ENCODE results near the gene FUBP3.

The FUBP3 gene

DNA sequence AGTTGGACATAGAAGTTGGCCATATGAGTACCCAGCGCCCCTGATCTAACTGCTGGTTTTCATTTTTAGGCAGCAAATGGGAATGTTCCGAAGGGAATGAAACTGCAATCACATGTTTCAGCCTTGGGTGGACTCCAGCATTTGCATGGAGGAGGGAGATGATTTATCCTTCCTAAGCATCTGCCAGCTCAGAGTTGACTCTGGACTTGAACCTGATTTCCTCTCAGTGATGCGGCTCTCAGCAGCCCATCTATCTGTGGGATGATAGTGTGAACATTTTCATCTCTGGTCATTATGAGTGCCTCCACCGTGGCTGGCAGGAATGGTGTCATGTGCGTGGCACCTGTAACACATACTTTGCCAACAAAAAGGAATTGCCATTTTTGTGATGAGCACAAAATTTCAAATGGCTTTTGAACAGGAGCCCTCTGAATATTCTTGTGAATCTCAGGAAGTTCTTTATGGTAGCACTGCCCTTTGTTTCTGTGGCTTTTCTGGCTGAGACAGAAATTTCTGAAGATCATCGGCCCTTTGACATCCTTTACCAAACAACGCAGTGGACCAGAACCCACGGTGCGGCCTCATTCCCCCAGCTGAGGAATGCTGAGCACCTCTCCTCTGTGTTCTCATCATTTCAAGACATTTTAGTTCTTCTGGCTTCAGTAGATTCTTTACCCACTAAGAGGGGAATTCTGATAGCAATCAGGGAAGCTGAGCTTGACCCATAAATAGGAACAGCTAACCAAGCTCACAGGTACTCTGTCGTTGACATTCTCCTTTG lies 28.5 kb downstream of the FUBP3 start:
- no peak for DNase-seq (ENCODE audit: low read depth in 2 of 2)

DNA sequence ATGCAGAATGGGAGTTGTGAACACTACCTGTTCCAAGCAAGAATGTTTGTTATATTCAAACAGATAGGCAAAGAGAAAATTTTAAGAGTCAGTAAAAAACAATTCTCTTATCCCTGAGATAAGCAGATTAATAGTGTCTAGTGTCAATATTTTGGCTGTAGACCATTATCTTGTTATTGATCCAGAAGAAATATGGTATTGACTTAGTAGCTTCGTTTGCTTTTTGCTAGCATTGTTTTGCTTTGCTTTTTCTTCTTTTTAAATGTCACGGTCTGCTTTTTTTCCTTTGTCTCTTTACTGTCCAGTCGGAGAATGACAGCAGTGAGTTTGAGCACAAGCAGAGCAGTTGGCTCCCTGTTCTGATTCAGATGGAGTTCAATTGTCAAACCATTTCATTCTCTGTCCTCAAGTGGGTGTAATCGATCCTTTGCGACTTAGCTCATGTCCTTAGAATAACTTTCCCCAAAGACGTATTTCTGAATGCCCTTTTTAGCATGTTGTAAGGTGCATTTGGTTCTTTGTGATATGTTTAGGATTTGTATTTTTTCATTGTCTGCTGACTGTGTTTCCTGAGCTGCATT lies 29.3 kb downstream of the FUBP3 start:
- no peak for DNase-seq (ENCODE audit: low read depth in 2 of 2)

DNA sequence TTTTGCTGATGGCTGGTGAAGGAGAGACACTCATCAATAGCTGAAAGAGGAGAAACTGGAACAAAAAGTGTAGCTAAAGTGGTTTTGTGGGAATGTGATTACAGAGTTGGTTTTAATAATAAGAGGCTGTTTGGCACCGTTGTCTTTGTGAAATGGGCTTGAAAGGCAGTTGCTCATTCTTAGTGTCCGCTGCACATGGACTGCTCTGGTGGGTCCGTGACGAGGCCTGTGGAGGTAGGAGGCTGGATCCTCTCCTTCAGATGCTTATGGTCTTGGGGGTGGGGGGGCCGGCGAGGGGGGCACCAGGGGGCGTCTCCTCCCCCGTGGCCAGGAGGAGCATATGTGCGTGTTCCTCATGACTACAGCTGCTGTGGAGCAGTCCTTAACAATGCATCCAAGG lies 29.8 kb downstream of the FUBP3 start:
- DNase-seq (ENCODE audit: low read depth in 2 of 2), result no peak

DNA sequence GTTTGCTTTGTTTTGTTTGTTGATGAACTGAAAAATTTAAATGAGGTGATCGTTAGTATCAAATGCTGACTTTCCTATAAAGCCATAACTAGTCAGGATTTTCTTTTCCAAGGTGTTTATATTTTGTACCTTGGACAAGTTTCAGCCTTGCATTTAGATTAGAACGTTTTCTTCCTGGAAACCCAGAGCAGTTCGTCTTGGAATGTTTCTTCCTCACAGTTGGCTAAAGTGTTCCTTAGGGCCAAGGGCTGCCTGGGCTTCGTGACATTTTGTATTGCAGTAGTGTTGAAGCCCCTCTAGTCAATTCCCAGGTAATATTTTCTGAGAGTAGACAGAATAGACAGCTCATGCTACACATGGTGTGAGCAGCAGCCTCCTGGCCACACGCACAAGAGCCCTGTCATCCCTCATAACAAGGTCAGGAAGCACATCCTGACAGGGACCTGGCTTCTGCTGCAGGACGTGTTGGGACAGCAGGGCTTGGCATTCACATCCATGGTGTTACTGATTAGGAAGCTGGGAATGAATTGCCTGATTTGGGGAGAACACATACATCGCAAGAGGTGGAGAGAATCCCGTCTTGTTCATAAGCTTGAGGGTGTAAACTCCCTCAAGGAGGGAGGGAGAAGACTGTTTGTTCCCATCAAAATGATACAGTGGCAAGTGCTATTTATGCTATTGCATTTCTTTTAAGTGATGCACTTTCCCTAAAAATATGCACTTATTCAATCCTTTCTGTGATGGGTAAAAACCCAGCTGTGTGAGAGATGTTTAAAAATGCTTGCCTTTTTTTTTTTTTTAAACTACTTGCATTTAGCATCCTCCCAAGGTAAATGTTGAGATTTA lies 31.7 kb downstream of the FUBP3 start:
- DNase-seq (ENCODE audit: low read depth in 2 of 2), result no peak

DNA sequence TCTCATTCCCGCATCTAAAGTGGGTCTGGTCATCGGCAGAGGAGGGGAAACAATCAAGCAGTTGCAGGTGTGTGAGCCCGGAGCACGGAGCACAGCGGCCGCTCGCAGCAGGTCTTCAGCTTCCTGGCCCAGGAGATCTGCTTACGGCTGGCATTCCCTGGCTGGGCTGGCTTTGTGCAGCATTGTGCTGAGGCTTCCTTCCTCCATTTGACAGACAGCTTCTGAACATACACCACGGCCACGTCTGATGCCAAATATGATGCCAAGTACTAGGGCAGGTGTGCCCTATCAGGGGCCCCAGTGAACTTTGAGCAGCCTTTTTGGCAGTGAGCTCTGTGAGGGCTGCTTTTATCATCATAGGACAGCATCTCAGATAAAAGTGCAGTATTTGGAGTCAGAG lies 37.1 kb downstream of the FUBP3 start:
- DNase-seq (ENCODE audit: low read depth in 2 of 2), result no peak

DNA sequence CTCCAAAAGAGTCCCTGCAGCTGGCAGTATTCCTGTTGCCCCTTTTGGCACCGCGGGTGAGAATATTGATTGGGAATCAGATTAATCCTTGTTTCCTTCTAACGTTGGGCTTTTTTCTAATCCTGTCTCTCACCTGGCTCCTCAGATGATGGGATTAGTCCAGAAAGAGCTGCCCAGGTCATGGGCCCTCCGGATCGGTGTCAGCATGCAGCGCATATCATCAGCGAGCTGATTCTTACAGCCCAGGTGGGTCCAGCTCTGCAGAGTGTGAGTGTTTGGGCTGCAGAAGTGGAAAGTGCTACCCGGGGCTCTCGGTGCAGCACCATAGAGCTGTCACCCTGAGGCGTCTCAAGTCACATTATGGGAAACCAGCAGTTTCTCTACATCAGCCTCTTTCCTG lies 44.1 kb downstream of the FUBP3 start:
- DNase-seq (ENCODE audit: low read depth in 2 of 2), result no peak

DNA sequence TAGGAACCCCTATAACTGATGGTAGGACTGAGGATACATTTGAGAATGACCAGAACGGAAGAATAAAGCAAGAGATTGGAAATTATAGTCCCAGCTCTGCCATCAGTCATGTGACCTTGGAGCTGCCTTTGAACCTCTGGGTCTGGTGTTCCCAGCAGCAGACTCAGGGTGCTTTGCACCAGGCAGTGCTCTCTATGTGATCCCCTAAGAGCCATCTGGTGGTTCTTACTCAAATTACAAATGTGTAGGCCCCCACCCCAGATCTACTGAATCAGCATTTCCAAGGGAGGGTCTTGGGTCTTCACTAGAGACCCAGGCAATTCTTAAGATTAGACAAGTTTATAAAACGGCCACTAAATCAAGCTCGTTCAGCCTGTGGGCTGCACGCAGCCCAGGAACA lies 44.8 kb downstream of the FUBP3 start:
- no peak for DNase-seq (ENCODE audit: low read depth in 2 of 2)

DNA sequence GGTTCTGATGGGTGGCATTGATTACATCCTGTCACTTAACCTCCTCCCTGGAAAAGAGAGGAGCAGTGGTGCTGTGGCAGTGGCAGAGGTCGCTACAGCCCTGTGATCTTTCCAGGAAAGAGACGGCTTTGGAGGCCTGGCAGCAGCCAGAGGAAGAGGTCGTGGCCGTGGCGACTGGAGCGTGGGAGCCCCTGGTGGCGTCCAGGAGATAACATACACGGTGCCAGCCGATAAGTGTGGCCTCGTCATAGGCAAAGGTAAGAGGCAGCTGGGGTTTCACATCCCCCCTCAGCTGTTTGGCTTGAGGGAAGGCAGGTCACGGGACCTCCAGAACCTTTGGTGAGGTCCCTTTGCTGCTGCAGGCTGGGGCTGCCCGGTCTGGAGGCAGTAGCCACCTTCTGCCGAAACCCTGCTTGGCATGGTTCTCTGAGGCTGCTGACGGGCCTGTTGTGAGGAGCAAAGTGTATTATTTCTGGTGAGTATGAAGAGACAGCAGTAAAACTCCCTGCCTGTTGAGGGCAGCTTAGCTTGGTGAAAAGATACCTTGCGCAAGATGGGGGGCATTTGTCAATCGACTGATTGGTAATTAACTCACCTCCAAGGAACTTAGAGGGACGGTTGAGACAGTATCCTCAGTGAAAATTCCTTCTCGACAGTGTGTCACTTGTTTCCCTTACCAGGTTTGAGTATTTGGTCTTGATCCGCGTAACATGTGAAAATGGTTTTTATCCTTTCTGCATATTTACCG lies 47.0 kb downstream of the FUBP3 start:
- no peak for DNase-seq (ENCODE audit: low read depth in 2 of 2)

DNA sequence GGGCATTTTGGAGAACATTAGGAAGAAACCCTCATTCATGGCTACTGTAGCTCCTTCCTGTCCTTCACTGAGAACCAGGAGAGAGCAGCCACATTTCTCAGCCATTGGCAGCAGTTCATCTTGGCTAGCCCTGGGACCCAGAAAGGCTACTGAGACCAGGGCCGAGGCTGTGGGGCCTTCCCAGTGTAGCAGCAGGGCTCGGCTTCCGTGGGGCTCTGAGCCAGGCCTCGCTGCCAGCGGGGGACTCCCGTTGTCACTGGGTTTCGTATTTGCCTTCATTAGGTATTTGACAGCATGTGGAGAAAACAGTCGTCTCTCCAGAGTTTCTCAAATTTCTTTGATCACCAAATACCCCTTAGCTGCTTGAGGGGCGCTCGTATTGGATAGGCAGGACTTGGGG lies 47.7 kb downstream of the FUBP3 start:
- no peak for DNase-seq (ENCODE audit: low read depth in 2 of 2)

DNA sequence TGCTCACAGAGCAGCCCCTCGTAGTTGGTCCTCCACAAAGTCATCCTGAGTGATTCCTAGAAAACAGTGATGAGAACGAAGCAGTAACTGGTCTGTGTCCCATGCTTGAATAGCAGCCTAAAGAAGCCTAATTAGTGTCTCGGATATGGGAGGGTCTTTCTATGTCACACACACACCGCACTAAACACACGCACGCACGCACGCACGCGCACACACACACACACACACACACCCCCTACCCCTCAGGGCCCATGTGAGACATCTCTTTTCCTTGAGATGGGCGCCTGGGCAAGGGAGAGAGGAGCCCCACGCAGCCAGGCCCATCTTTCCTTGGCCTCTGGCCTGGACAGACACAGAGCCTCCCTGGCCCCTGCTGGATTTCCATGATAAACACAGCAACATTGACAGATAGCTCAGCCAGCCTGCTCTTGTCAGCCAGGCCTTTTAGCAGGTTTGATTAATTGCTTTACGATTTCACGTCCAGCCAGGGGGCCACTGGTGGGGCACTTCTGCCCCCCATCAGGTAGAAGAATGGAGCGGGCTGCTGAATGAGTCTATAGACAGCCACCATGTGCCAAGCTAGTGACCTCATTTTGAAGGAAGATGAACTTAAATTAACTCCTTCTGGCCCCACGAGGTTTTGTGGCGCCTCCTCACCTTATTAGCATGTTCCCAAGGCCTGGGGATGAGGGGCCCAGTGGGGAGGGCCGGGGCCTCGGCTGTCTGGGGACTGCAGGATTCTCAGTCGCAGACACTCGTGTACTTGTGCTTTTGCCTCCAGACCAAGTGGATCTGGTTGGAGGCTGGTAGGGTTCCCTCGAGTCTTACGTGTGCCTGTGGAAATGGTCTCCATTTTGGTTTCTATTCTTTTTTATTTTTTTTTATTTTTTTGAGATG lies 48.8 kb downstream of the FUBP3 start:
- no peak for DNase-seq (ENCODE audit: low read depth in 2 of 2)

DNA sequence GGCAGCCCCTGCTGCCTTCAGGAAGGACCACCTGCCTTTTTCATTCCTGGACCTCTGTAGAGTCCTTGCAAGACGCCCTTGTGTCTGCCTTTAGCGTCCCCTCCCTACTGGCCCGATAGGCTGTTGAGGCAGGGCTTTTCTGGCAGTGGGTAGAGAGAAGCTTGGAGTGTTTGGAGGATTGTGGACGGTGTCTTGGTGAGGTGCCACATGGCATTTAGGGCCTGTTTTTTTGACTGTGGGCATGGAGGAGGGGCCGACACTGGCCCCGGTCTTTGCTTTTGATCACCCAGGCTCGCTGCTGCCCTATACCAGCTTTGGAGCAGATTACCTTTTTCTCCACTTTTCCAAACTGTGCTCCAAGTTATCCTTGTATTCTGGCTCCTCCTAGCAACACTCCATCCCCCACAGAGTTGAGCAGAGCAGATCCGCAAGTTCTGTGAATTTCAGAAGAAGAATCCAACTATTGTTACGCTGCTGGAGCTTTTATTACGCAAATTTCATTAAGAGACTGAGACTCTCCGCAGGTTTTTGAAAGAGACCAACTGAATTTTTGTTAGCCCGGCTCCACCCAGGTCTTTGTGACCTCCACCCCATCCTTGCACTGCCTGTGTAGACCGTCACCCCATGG lies 50.2 kb downstream of the FUBP3 start:
- no peak for DNase-seq (ENCODE audit: low read depth in 2 of 2)

DNA sequence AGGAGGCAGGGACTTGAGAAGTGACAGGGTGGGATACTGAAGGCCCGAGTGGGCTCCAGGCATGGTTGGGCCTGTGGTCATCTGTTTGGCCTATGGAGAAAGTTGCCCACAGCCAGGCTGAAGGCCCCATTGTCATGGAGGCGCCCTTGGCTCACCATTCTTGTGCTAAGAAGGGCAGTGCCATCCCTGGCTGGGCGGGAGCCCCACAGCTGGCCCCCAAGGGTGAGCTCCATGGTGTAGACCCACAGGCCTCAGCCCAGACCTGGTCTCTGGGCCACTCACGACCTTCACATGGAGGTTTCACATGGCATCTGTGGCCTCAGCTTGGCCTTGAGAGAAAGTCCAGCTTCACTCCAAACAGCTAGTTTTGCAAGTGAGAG lies 50.7 kb downstream of the FUBP3 start:
- no peak for DNase-seq (ENCODE audit: low read depth in 2 of 2)

DNA sequence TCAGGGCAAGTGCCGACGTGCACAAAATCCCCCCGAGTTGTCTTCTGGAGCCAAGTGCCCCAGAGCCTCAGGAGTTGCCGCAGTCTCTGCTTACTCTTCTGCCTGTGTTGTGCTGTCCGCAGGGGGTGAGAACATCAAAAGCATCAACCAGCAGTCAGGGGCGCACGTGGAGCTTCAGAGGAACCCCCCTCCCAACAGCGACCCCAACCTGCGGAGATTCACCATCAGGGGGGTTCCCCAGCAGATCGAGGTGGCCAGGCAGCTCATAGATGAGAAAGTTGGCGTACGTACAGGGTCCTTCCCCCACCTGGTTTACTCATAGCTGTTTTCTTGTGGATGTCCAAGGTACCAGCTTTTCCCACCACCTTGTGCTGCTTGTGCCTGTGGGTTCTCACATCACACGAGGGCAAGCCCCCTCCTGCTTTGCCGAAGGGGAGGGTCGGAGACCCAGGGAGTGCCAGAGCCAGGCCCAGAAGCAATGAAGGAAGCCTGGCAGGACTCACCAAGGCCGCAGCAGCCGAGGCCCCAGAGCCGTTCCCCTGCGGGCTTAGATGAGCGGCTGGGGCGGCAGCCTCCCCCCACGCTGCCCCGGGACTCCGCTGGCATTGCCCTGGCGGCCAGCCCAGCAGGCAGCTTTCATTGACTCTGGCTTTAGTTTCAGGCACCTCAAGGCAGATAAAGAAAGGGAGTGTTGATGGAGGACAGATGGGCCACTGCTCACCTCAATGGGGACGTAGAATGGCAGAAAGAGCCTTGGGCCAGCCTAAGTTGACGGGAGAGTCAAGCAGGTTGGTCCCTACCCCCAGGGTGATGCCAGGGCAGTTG lies 51.3 kb downstream of the FUBP3 start:
- no peak for DNase-seq (ENCODE audit: low read depth in 2 of 2)

DNA sequence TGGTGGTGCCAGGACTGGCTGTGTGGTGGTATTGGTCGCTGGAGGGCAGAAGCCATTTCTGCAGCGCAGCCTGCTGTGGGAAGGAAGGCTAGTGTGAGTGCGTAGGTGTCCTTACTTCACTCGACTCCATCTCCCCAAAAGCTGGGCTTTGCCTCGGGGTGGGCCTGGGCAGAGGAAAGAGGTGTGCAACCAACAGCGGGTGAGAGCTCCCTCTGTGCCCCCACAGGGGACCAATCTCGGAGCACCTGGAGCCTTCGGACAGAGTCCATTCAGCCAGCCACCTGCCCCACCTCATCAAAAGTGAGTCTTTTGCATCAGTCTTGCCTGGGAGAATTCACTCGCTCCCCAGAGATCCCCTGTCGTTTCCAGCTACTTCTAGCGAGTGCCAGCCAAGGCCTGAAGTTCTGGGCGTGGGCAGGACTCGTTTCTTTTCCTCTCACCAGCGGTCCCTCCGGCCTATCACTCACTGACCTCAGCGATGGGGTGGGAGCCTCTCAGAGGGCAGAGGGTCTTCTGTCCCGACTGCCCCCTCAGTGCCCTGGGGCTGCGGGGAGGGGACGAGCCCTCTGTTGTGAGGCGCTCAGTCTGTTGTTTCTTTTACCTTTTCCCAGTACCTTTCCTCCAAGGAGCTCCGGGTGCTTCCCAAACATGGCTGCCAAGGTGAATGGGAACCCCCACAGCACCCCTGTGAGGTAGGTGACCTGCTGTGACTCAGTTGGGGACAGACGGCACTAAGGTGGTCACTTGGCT lies 52.1 kb downstream of the FUBP3 start:
- no peak for DNase-seq (ENCODE audit: low read depth in 2 of 2)

DNA sequence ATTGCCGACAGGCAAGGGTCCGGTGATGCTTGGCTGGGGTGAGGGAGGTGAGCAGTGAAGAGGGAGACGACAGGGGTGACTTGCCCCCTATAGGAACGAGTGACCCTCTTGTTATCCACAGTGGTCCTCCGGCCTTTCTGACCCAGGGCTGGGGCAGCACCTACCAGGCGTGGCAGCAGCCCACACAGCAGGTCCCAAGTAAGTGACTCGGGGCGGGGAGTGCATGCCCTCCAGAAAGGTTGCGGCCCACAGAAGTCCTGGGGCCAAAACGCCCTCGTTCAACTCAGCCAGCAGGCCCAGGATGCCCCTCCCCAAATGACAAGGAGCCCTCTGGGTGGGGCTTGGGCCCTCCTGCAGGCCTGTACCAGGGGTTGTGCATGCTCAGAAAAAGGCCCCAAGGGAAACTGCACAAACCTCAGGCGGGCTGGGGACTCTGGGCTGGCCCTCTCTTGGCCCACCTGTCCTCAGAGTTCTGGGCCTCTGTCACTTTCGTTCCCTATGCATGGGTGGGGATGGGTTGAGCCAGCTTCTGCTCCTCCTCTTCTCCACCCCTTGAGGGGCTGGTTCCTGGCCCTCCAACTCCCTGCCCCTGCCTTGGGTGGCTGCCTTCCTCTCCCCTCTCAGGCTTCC lies 52.8 kb downstream of the FUBP3 start:
- no peak for DNase-seq (ENCODE audit: low read depth in 2 of 2)

DNA sequence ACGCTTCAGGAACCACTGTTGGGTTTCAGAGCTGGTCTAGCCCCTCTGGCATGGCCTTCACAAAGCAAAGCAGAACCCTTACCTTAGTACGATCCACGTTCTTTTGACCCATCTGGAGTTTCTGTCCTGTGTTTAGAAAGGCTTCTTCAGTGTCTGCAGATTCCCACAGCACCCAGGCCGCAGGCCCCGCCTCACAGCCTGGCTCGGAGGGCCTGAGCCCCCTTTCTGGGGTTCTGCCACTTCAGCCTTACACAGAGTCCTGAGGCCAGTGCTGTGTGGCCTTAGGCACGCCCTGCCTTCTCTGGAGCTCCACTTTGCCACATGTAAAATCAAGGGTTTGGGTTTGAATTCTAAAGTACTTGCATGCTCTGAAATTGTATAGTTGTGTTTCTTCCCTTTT lies 53.5 kb downstream of the FUBP3 start:
- DNase-seq (ENCODE audit: low read depth in 2 of 2), result no peak

DNA sequence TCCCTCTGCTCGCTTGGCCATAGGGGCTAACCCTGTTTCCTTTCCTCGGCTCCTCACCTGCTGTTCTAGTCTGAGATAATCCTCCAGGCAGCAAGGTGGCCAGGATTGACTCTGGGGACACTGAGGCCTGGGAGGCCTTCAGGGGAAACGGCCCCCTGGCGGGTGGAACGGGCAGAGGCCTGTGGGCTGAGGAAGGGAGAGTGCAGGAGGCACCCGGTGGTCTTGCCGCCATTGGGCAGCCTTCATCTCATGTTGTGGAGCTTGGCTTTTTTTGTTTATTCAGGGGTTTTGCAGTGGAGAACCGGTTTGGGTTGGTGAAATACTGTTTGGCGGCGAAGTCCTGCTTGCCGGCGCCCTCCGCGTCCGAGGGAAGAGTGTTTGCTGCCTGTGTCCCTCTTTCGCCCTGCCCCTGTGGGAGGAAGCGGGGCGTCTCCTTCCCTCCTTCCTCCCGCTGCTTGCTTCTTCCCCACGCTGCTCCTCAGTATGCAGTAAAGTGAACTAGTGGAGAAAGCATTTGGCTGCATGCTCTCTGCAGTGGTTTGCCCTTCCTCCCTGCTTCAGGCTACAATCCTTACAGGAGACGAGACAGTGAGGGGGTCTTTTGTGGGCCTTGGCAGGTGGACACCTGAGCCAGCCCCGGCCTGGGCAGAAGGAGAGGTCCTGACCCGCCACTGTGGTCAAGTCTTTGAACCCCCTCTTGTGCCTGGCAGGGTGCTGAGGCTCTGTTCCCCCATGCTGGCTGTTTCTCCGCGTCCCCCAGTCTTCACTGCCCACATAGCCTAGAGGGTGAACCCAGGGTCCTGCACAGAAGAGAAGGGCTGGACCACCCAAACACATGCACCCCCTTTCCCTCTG lies 54.2 kb downstream of the FUBP3 start:
- DNase-seq (ENCODE audit: low read depth in 2 of 2), result no peak

Measured in stimulated activated CD4-positive, alpha-beta T cell treated with anti-CD3 and anti-CD28 coated beads, Interleukin-1b, Interleukin-23, amount 100 ng/mL, for 4 hours (primary cell).